H1 (cell line): ENCODE results near the gene THBS1. TPM values are rescaled to one million over a fixed set of nuclear protein-coding genes. Genes with fewer than 3 reads are reported as not detected.

Experiments
- CTCF ChIA-PET: fragments of 300-600 bp; sonication (Branson Sonifier 250); formaldehyde crosslinking; loops from one replicate; lab custom pipeline; 2021; ENCODE audit not compliant: partially characterized antibody; lab: Charles Lee
- POLR2A ChIA-PET: fragments of 300-600 bp; sonication (Branson Sonifier 250); formaldehyde crosslinking; loops from one replicate; lab custom pipeline; 2021; ENCODE audit warnings: inconsistent platforms; ENCODE audit not compliant: partially characterized antibody; lab: Charles Lee
- DNase-seq, 2 experiments: peaks; one replicate each; pipeline versions ENCODE4 v3.0.0 to v3.0.0-alpha.2; 2010 to 2022; ENCODE audit warnings: low spot score in 2 of 2, low read depth in 1 of 2, mixed read lengths in 1 of 2
- FAIRE-seq: peaks from 2 replicates; lab custom pipeline; 2011; peaks lifted over from hg19 to GRCh38; lab: Jason Lieb, UNC
- H2AFZ ChIP-seq: 2 replicates; pipeline ENCODE4 v1.8.1; 2012; ENCODE audit warnings: low read length, inconsistent platforms
- H2AK5ac ChIP-seq: 2 replicates; pipeline ENCODE4 v1.6.1; 2013; ENCODE audit warnings: low read depth, low read length
- H2BK120ac ChIP-seq: replicated peaks from 2 replicates; pipeline ENCODE3; 2013; ENCODE audit warnings: low read depth, low read length, inconsistent platforms
- H2BK12ac ChIP-seq: 2 replicates; pipeline ENCODE4 v1.6.1; 2013; ENCODE audit warnings: low read depth, low read length
- H2BK15ac ChIP-seq: 2 replicates; pipeline ENCODE4 v1.6.1; 2013; ENCODE audit warnings: low read length
- H2BK20ac ChIP-seq: 2 replicates; pipeline ENCODE4 v1.6.1; 2013; ENCODE audit warnings: low read length
- H2BK5ac ChIP-seq: 2 replicates; pipeline ENCODE4 v1.6.1; 2013; ENCODE audit warnings: low read depth, low read length
- H3K14ac ChIP-seq: 2 replicates; pipeline ENCODE4 v1.6.1; 2013; ENCODE audit warnings: inconsistent platforms; ENCODE audit not compliant: insufficient read length
- H3K18ac ChIP-seq: 2 replicates; pipeline ENCODE4 v1.6.1; 2013; ENCODE audit warnings: low read length; ENCODE audit errors: extremely low read depth
- H3K23ac ChIP-seq: 2 replicates; pipeline ENCODE4 v1.6.1; 2013; ENCODE audit warnings: inconsistent platforms; ENCODE audit not compliant: insufficient read length
- H3K23me2 ChIP-seq: 2 replicates; pipeline ENCODE4 v1.6.1; 2013; ENCODE audit warnings: low read depth, low read length
- H3K27ac ChIP-seq: 2 replicates; pipeline ENCODE4 v1.6.1; 2011; ENCODE audit warnings: low read depth, low read length, inconsistent platforms
- H3K27me3 ChIP-seq, 4 experiments: replicated peaks in 1 of 4; 1 replicate in 1 of 4; 2 replicates in 3 of 4; pipeline versions ENCODE4 v1.6.1 to v1.8.1; 2011 to 2013; ENCODE audit warnings: low read length in 3 of 4, mild to moderate bottlenecking in 3 of 4, inconsistent platforms in 2 of 4, mixed read lengths in 2 of 4, moderate library complexity in 1 of 4; ENCODE audit not compliant: control insufficient read depth in 3 of 4, insufficient read depth in 3 of 4; ENCODE audit errors: extremely low read depth in 1 of 4
- H3K36me3 ChIP-seq, 4 experiments: 2 replicates each; pipeline versions ENCODE4 v1.6.1 to v1.8.1; 2011 to 2013; ENCODE audit warnings: mild to moderate bottlenecking in 4 of 4, low read length in 3 of 4, moderate library complexity in 2 of 4, control low read depth in 1 of 4, inconsistent platforms in 1 of 4; ENCODE audit not compliant: insufficient read depth in 4 of 4, control insufficient read depth in 2 of 4
- H3K4ac ChIP-seq: replicated peaks from 2 replicates; pipeline ENCODE3; 2013; ENCODE audit warnings: low read length, low read depth, mixed read lengths, inconsistent platforms; ENCODE audit not compliant: insufficient read length
- H3K4me1 ChIP-seq, 4 experiments: replicated peaks in 1 of 4; 1 replicate in 1 of 4; 2 replicates in 3 of 4; pipeline versions ENCODE4 v1.6.1 to v1.8.1; 2011 to 2013; ENCODE audit warnings: low read length in 3 of 4, inconsistent platforms in 2 of 4, mixed read lengths in 1 of 4; ENCODE audit not compliant: insufficient read depth in 4 of 4, control insufficient read depth in 3 of 4
- H3K4me2 ChIP-seq, 2 experiments: 2 replicates each; pipeline versions ENCODE4 v1.6.1 to v1.8.1; 2011 to 2013; ENCODE audit warnings: low read depth in 2 of 2, low read length in 2 of 2, control low read depth in 1 of 2, inconsistent platforms in 1 of 2, mild to moderate bottlenecking in 1 of 2; ENCODE audit not compliant: insufficient read depth in 1 of 2
- H3K4me3 ChIP-seq, 4 experiments: fragments of 200-600, 300-600 bp in 1 of 4; sonication (generic), shearing (Covaris generic), sonication (Bioruptor Twin) in 1 of 4; 2 replicates each; pipeline versions ENCODE4 v1.5.1 to v1.8.1; 2011 to 2016; ENCODE audit warnings: low read length in 4 of 4, low read depth in 3 of 4, control low read depth in 2 of 4, inconsistent platforms in 2 of 4, mild to moderate bottlenecking in 2 of 4, mixed read lengths in 1 of 4, moderate library complexity in 1 of 4; ENCODE audit not compliant: insufficient read depth in 2 of 4; ENCODE audit errors: extremely low read depth in 1 of 4
- H3K56ac ChIP-seq: replicated peaks from 2 replicates; pipeline ENCODE3; 2013; ENCODE audit warnings: low read depth, mild to moderate bottlenecking, mixed read lengths, low read length, inconsistent platforms; ENCODE audit not compliant: insufficient read length
- H3K79me1 ChIP-seq: 2 replicates; pipeline ENCODE4 v1.6.1; 2013; ENCODE audit warnings: low read depth, low read length, control low read depth
- H3K79me2 ChIP-seq, 2 experiments: 2 replicates each; pipeline versions ENCODE4 v1.6.1 to v1.8.1; 2012 to 2013; ENCODE audit warnings: low read length in 2 of 2, mild to moderate bottlenecking in 2 of 2, inconsistent platforms in 1 of 2; ENCODE audit not compliant: insufficient read depth in 2 of 2, control insufficient read depth in 1 of 2
- H3K9ac ChIP-seq, 4 experiments: replicated peaks in 1 of 4; 1 replicate in 1 of 4; 2 replicates in 3 of 4; pipeline versions ENCODE4 v1.6.1 to v1.8.1; 2011 to 2013; ENCODE audit warnings: low read depth in 3 of 4, low read length in 3 of 4, control low read depth in 2 of 4, mild to moderate bottlenecking in 2 of 4, moderate library complexity in 2 of 4, inconsistent platforms in 1 of 4; ENCODE audit errors: extremely low read depth in 1 of 4
- H3K9me3 ChIP-seq, 2 experiments: 2 replicates each; pipeline versions ENCODE4 v1.6.1 to v1.8.1; 2012 to 2013; ENCODE audit warnings: mild to moderate bottlenecking in 2 of 2, moderate library complexity in 2 of 2, control low read depth in 1 of 2, inconsistent platforms in 1 of 2, low read depth in 1 of 2, low read length in 1 of 2, mixed read lengths in 1 of 2; ENCODE audit not compliant: insufficient read depth in 2 of 2
- H4K20me1 ChIP-seq, 2 experiments: replicated peaks in 1 of 2; 2 replicates each; pipeline versions ENCODE3 to v1.8.1; 2011 to 2013; ENCODE audit warnings: inconsistent platforms in 2 of 2, low read length in 2 of 2, mild to moderate bottlenecking in 1 of 2; ENCODE audit not compliant: insufficient read depth in 2 of 2, control insufficient read depth in 1 of 2
- H4K5ac ChIP-seq: 2 replicates; pipeline ENCODE4 v1.6.1; 2013; ENCODE audit warnings: low read length, low read depth, mixed read lengths, inconsistent platforms; ENCODE audit not compliant: insufficient read length
- H4K8ac ChIP-seq: 2 replicates; pipeline ENCODE4 v1.8.0; 2013; ENCODE audit warnings: mild to moderate bottlenecking, moderate library complexity, low read length, inconsistent platforms; ENCODE audit not compliant: insufficient read depth; ENCODE audit errors: extremely low read depth
- H4K91ac ChIP-seq: replicated peaks from 2 replicates; pipeline ENCODE3; 2013; ENCODE audit warnings: low read length, mixed read lengths, inconsistent platforms; ENCODE audit not compliant: insufficient read length
- ASH2L ChIP-seq: fragments of 200-600, 300-600 bp; sonication (generic); IDR thresholded peaks from one replicate; pipeline ENCODE4 v1.7.1; 2017; ENCODE audit warnings: low read length
- BACH1 ChIP-seq: IDR thresholded peaks from 2 replicates; pipeline ENCODE4 v1.6.1; 2012; ENCODE audit warnings: low read length, improper control_type of control experiment
- BCL11A ChIP-seq, 2 experiments: IDR thresholded peaks; one replicate each; pipeline ENCODE4 v1.6.1; 2011; ENCODE audit warnings: low read depth in 2 of 2, low read length in 2 of 2, mild to moderate bottlenecking in 2 of 2
- CTCF ChIP-seq, 3 experiments: IDR thresholded peaks; 1 replicate in 2 of 3; 2 replicates in 1 of 3; pipeline versions ENCODE4 v1.5.1 to v1.6.1; 2011; ENCODE audit warnings: low read length in 3 of 3, mild to moderate bottlenecking in 3 of 3, inconsistent platforms in 2 of 3, low read depth in 1 of 3, moderate library complexity in 1 of 3; ENCODE audit not compliant: insufficient read depth in 1 of 3; ENCODE audit errors: control extremely low read depth in 1 of 3
- EP300 ChIP-seq, 2 experiments: IDR thresholded peaks; 1 replicate in 1 of 2; 2 replicates in 1 of 2; pipeline ENCODE4 v1.6.1; 2011 to 2012; ENCODE audit warnings: low read depth in 2 of 2, low read length in 2 of 2, mild to moderate bottlenecking in 2 of 2, borderline replicate concordance in 1 of 2, inconsistent platforms in 1 of 2, moderate library complexity in 1 of 2
- KDM4A ChIP-seq: IDR thresholded peaks from one replicate; pipeline ENCODE4 v1.7.1; 2012; ENCODE audit warnings: low read depth, mild to moderate bottlenecking, moderate library complexity, low read length, inconsistent platforms; ENCODE audit not compliant: severe bottlenecking
- KDM5A ChIP-seq: fragments of 200-600 bp; IDR thresholded peaks from 2 replicates; pipeline ENCODE4 v1.7.1; 2012; ENCODE audit warnings: mild to moderate bottlenecking, low read length, inconsistent platforms, mixed read lengths
- POU5F1 ChIP-seq: IDR thresholded peaks from 2 replicates; pipeline ENCODE4 v1.6.1; 2011; ENCODE audit warnings: low read depth, mild to moderate bottlenecking, low read length, moderate library complexity
- RXRA ChIP-seq: IDR thresholded peaks from 2 replicates; pipeline ENCODE4 v1.6.1; 2011; ENCODE audit warnings: low read depth, mild to moderate bottlenecking, low read length, moderate library complexity; ENCODE audit not compliant: insufficient read depth
- SIN3A ChIP-seq, 2 experiments: IDR thresholded peaks in 1 of 2; conservative IDR thresholded peaks in 1 of 2; 2 replicates each; pipeline ENCODE4 v1.6.1; 2011 to 2012; ENCODE audit warnings: low read length in 2 of 2, improper control_type of control experiment in 1 of 2, low read depth in 1 of 2, mild to moderate bottlenecking in 1 of 2
- SP1 ChIP-seq: IDR thresholded peaks from 2 replicates; pipeline ENCODE4 v1.6.1; 2011; ENCODE audit warnings: low read depth, low read length
- SRF ChIP-seq: IDR thresholded peaks from 2 replicates; pipeline ENCODE4 v1.6.1; 2011; ENCODE audit warnings: mild to moderate bottlenecking, low read depth, low read length, moderate library complexity
- WGBS, 2 experiments: shearing (Covaris generic) in 1 of 2; methylation state at CpG; one replicate each; pipeline versions ENCODE4 v1.1.6 to v1.1.7; 2013 to 2015; ENCODE audit warnings: low lambda C conversion rate in 2 of 2, mixed read lengths in 2 of 2, inconsistent platforms in 1 of 2, low coverage in 1 of 2, missing lambda C conversion rate in 1 of 2; ENCODE audit not compliant: insufficient replicate concordance in 2 of 2, insufficient coverage in 1 of 2, insufficient read length in 1 of 2; ENCODE audit errors: extremely low coverage in 1 of 2, missing lambda C conversion rate in 1 of 2; 5-methylcytosine and 5-hydroxymethylcytosine counted together
- polyA plus RNA-seq, 7 experiments: library from polyadenylated mRNA; depleted of rRNA in 3 of 7; stranded (reverse) in 5 of 7; unstranded in 2 of 7; fragments of >200 nt in 5 of 7; fragments of 200-250 nt in 2 of 7; gene quantifications; 1 replicate in 5 of 7; 2 replicates in 1 of 7; 4 replicates in 1 of 7; pipeline versions ENCODE4 v1.2.1 to v1.2.3, GENCODE V29; 2011 to 2013; ENCODE audit warnings: missing spikeins in 2 of 7, mixed read lengths in 2 of 7
- total RNA-seq: library from RNA; stranded (reverse); fragmentation: NEBNext Ultra II Directional; extraction: Animal tissue kit (Norgen Biotek cat#: 25700); gene quantifications from 2 replicates; pipeline ENCODE4 v1.2.1, GENCODE V29; 2021

Gene THBS1
- total and polyA plus RNA-seq, 2 of the 8 experiments (the other 6 are each of a cell fraction or from before 2014, with no cell fraction given), result 10.3 to 63.3 TPM

- Histone ChIP-seq H3K9ac (no peak overlapping the region), H4K5ac (no peak overlapping the region), H3K79me2 (no peaks in the 10 kb centered on the region), H4K20me1 (no peaks in the 10 kb centered on the region), H2BK5ac (no peak overlapping the region), H2BK120ac (no peak overlapping the region), H2BK12ac (no peak overlapping the region), H4K91ac (no peak overlapping the region), H3K18ac (no peak overlapping the region), H3K4ac (no peak overlapping the region), H2BK15ac (no peak overlapping the region), H3K36me3 (no peaks in the 10 kb centered on the region), H3K4me3 (no peak overlapping the region), H3K56ac (no peak overlapping the region), H2AK5ac (no peak overlapping the region), H3K27me3 (peaks cover 0 to 1% (median 0%) of the 10 kb centered on the region in 4 experiments; a peak in 1 of 7 replicates), H3K23me2 (no peaks in the 10 kb centered on the region), H3K23ac (no peak overlapping the region), H3K14ac (no peak overlapping the region), H4K8ac (no peak overlapping the region), H3K27ac (no peak overlapping the region), H3K4me1 (no peaks in the 10 kb centered on the region), H3K4me2 (no peak overlapping the region), H3K79me1 (no peaks in the 10 kb centered on the region), H2BK20ac (no peak overlapping the region), H2AFZ (no peak overlapping the region), H3K9me3 (no peaks in the 10 kb centered on the region; a peak in 1 of 4 replicates)
- WGBS, 2 experiments, result 95% methylated on average over 1 of the region's 1 CpG; no CpG with 5 or more reads in 1 of the 2 experiments
- CTCF ChIA-PET, result no interaction called here
- FAIRE-seq (no peak), DNase-seq (no peak)
- POLR2A ChIA-PET, result interaction anchor here (1.0 kb wide), 1 partner anchor 33 kb away, joined by 3 read pairs; no protein-coding TSS in a partner anchor
- TF ChIP-seq ASH2L, result no peak
- TF ChIP-seq EP300 (IDR thresholded peaks at IDR 0.05; ENCODE audit: borderline replicate concordance in 1 of 2, low read depth in 2 of 2, low read length in 2 of 2), result no peak
- TF ChIP-seq SRF, result no peak
- no peak for TF ChIP-seq KDM5A
- no peak for TF ChIP-seq SP1
- no peak for TF ChIP-seq BCL11A (IDR thresholded peaks at IDR 0.05; ENCODE audit: low read depth in 2 of 2, low read length in 2 of 2)
- TF ChIP-seq RXRA, result no peak
- no peak for TF ChIP-seq BACH1
- TF ChIP-seq SIN3A (conservative IDR thresholded peaks at IDR 0.05 in 1 of 2, IDR thresholded peaks at IDR 0.05 in 1 of 2; ENCODE audit: low read depth in 1 of 2, low read length in 2 of 2), result no peak
- no peak for TF ChIP-seq KDM4A
- TF ChIP-seq CTCF (IDR thresholded peaks at IDR 0.05; ENCODE audit: control extremely low read depth in 1 of 3, insufficient read depth in 1 of 3, low read depth in 1 of 3, low read length in 3 of 3), result no peak
- no peak for TF ChIP-seq POU5F1
These were observed 34.0 kb upstream of the THBS1 start for GRCh38 chr15:39546842-39547241.
